Measurements from ENCODE around the gene MAPK8IP3. TPM values are rescaled to one million over a fixed set of nuclear protein-coding genes. Genes with fewer than 3 reads are reported as not detected.

Gene MAPK8IP3
- polyA plus RNA-seq, 1 donor (not counting 4 experiments of a cell fraction or from before 2014, with no cell fraction given), result 11.7 TPM

- Histone ChIP-seq H3K36me3 (ENCODE audit: control insufficient read depth in 2 of 2, extremely low read depth in 1 of 2, insufficient read depth in 2 of 2, low read length in 2 of 2) (peaks cover 0 to 11% of the 10 kb centered on the region in 2 experiments), H3K4me2 (ENCODE audit: control insufficient read depth, extremely low read depth, insufficient read depth, low read depth, low read length) (no peak overlapping the region), H3K9ac (ENCODE audit: control insufficient read depth, extremely low read depth, insufficient read depth, low read length) (no peak overlapping the region), H3K9me1 (ENCODE audit: control insufficient read depth, extremely low read depth, insufficient read depth, low read length) (no peaks in the 10 kb centered on the region), H3K4me3 (ENCODE audit: control insufficient read depth in 2 of 3, extremely low read depth in 1 of 3, insufficient read depth in 2 of 3, low read depth in 1 of 3, low read length in 3 of 3) (no peak overlapping the region), H3K9me3 (ENCODE audit: control insufficient read depth, low read depth, low read length) (no peaks in the 10 kb centered on the region), H3K27ac (ENCODE audit: control insufficient read depth, insufficient read depth, low read length) (no peak overlapping the region), H2AFZ (ENCODE audit: control insufficient read depth, low read length) (no peak overlapping the region), H3K4me1 (ENCODE audit: control insufficient read depth, extremely low read depth, insufficient read depth, low read length) (peaks cover 22% of the 10 kb centered on the region), H4K20me1 (ENCODE audit: control insufficient read depth, extremely low read depth, insufficient read depth, low read length) (peaks cover 3% of the 10 kb centered on the region), H3K27me3 (ENCODE audit: control insufficient read depth, extremely low read depth, insufficient read depth, low read length) (no peaks in the 10 kb centered on the region), H3K79me2 (ENCODE audit: control insufficient read depth, insufficient read depth, low read length) (peaks cover 41% of the 10 kb centered on the region)
- no peak for FAIRE-seq
- TF ChIP-seq CTCF (optimal IDR thresholded peaks at IDR 0.05 in 1 of 3, IDR thresholded peaks at IDR 0.05 in 1 of 3, conservative IDR thresholded peaks at IDR 0.05 in 1 of 3; ENCODE audit: extremely low read depth in 1 of 3, insufficient read depth in 2 of 3, low read length in 3 of 3) (no peak), EZH2 (IDR thresholded peaks at IDR 0.05; ENCODE audit: low read length) (no peak)
- dilution Hi-C loops (cut with MboI; ENCODE audit: extremely low pct_ligation_motif_present, low sequenced_read_pairs), result no loop called here
- DNase-seq (ENCODE audit: low read depth, low spot score), result no peak
Measured at GRCh38 chr16:1787056-1787321, 81.0 kb downstream of the MAPK8IP3 start.

GRCh38 chr16:1787322-1788094 is 81.5 kb downstream of the MAPK8IP3 start:
- H3K27ac ChIP-seq (ENCODE audit: control insufficient read depth, insufficient read depth, low read length), result no peak overlapping the region
- H3K27me3 ChIP-seq (ENCODE audit: control insufficient read depth, extremely low read depth, insufficient read depth, low read length), result no peaks in the 10 kb centered on the region
- H2AFZ ChIP-seq (ENCODE audit: control insufficient read depth, low read length), result no peak overlapping the region
- H3K79me2 ChIP-seq (ENCODE audit: control insufficient read depth, insufficient read depth, low read length), result peaks cover 41% of the 10 kb centered on the region
- no peaks in the 10 kb centered on the region for H3K9me3 ChIP-seq (ENCODE audit: control insufficient read depth, low read depth, low read length)
- H3K36me3 ChIP-seq (ENCODE audit: control insufficient read depth in 2 of 2, extremely low read depth in 1 of 2, insufficient read depth in 2 of 2, low read length in 2 of 2), result peaks cover 0 to 11% of the 10 kb centered on the region in 2 experiments
- FAIRE-seq (no peak), DNase-seq (ENCODE audit: low read depth, low spot score) (no peak)
- H3K9ac ChIP-seq (ENCODE audit: control insufficient read depth, extremely low read depth, insufficient read depth, low read length), result no peak overlapping the region
- no peak overlapping the region for H3K4me3 ChIP-seq (ENCODE audit: control insufficient read depth in 2 of 3, extremely low read depth in 1 of 3, insufficient read depth in 2 of 3, low read depth in 1 of 3, low read length in 3 of 3)
- no peak overlapping the region for H3K4me2 ChIP-seq (ENCODE audit: control insufficient read depth, extremely low read depth, insufficient read depth, low read depth, low read length)
- dilution Hi-C loops (cut with MboI; ENCODE audit: extremely low pct_ligation_motif_present, low sequenced_read_pairs), result no loop called here
- H3K4me1 ChIP-seq (ENCODE audit: control insufficient read depth, extremely low read depth, insufficient read depth, low read length), result peaks cover 22% of the 10 kb centered on the region
- H4K20me1 ChIP-seq (ENCODE audit: control insufficient read depth, extremely low read depth, insufficient read depth, low read length), result peaks cover 3% of the 10 kb centered on the region
- TF ChIP-seq CTCF (optimal IDR thresholded peaks at IDR 0.05 in 1 of 3, IDR thresholded peaks at IDR 0.05 in 1 of 3, conservative IDR thresholded peaks at IDR 0.05 in 1 of 3; ENCODE audit: extremely low read depth in 1 of 3, insufficient read depth in 2 of 3, low read length in 3 of 3) (no peak), EZH2 (IDR thresholded peaks at IDR 0.05; ENCODE audit: low read length) (no peak)
- H3K9me1 ChIP-seq (ENCODE audit: control insufficient read depth, extremely low read depth, insufficient read depth, low read length), result no peaks in the 10 kb centered on the region

Measured in keratinocyte (primary cell).